AG04449 (cell line): Measurements from ENCODE around the gene MRAP2.

Experiments used
- CTCF ChIA-PET: fragments of 350-600 bp; formaldehyde crosslinking; extraction: SDS; loops from one replicate; lab custom pipeline; 2021; ENCODE audit warnings: antibody characterized with exemption; lab: Yijun Ruan, JAX
- POLR2A ChIA-PET: fragments of 400-600, 350-600 bp; formaldehyde crosslinking; extraction: SDS; loops from one replicate; lab custom pipeline; 2020; ENCODE audit warnings: antibody characterized with exemption, inconsistent platforms; lab: Yijun Ruan, JAX
- DNase-seq: peaks from one replicate; pipeline ENCODE4 v3.0.0-alpha.2; 2010; ENCODE audit warnings: low read depth, low spot score
- H3K4me3 ChIP-seq: 2 replicates; pipeline ENCODE4 v1.5.1; 2011; ENCODE audit warnings: low read depth, mild to moderate bottlenecking, control low read depth, low read length
- TF ChIP-seq, protein P1 (sequence below): IDR thresholded peaks from one replicate; pipeline ENCODE4 v1.5.1; 2011; ENCODE audit warnings: mild to moderate bottlenecking, moderate library complexity, low read length, control low read depth, inconsistent platforms; ENCODE audit not compliant: insufficient read depth; ENCODE audit errors: missing control alignments

Gene MRAP2, protein sequence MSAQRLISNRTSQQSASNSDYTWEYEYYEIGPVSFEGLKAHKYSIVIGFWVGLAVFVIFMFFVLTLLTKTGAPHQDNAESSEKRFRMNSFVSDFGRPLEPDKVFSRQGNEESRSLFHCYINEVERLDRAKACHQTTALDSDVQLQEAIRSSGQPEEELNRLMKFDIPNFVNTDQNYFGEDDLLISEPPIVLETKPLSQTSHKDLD

DNA sequence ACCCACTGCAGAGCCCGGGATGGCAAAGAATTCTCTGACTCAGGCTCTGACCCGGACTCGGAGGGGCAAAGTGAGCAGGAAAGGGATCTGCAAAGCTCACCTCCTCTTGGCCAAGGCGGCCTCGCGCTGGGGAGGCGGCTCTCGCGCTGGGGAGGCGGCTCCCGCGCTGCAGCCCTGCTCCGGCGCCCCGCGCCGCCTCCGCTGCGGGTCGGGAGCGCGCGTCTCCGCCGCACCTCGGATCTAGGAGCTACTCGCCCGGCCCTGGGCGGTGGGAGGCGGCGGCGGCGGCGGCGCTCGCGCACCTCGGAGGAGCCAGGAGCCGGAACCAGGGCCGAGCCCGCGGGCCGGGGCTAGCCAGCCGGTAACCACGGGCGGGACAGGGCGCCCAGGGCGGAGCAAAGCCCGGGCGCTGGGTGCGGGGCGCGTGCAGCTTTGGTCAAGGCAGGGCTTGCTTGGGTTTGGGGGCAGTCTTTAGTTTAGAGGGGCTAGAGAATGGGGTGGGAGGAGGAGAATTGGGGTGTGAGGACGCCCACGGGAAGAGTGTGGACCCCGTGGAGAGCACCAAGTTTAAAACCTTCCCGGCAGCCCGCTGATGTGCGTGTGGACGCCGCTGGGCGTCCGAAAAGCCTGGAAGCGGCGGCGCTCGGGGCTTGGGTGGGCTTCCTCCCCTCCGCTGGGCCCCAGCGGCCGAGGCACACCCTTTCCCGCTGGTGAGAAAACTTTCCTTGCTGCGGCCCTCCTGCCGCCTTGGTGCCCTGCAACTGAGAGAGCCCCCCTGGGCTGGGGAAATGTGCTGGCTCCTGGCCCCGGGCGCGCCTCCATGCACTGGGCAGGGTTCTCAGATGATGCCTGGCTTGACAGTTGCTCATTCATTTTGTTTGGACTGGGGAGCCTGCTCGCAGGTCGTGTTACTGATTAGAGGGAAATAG is at the start of gene MRAP2:
TSS of gene MRAP2 (plus strand) at position 250 of the 929 bp plus-strand sequence. CDS start 21,547 bp downstream, outside the sequence.
- H3K4me3 ChIP-seq, result peak within 1 kb of the TSS; percentile 57
- POLR2A ChIA-PET, result interaction anchor here (1.2 kb wide), 1 partner anchor 117 kb away, joined by 4 read pairs; no protein-coding TSS in a partner anchor
- no peak for DNase-seq
- TF ChIP-seq, protein P1, sequence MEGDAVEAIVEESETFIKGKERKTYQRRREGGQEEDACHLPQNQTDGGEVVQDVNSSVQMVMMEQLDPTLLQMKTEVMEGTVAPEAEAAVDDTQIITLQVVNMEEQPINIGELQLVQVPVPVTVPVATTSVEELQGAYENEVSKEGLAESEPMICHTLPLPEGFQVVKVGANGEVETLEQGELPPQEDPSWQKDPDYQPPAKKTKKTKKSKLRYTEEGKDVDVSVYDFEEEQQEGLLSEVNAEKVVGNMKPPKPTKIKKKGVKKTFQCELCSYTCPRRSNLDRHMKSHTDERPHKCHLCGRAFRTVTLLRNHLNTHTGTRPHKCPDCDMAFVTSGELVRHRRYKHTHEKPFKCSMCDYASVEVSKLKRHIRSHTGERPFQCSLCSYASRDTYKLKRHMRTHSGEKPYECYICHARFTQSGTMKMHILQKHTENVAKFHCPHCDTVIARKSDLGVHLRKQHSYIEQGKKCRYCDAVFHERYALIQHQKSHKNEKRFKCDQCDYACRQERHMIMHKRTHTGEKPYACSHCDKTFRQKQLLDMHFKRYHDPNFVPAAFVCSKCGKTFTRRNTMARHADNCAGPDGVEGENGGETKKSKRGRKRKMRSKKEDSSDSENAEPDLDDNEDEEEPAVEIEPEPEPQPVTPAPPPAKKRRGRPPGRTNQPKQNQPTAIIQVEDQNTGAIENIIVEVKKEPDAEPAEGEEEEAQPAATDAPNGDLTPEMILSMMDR, result no peak
- CTCF ChIA-PET, result interaction anchor here (1.3 kb wide), 1 partner anchor 18 kb away, joined by 3 read pairs; no protein-coding TSS in a partner anchor

DNA sequence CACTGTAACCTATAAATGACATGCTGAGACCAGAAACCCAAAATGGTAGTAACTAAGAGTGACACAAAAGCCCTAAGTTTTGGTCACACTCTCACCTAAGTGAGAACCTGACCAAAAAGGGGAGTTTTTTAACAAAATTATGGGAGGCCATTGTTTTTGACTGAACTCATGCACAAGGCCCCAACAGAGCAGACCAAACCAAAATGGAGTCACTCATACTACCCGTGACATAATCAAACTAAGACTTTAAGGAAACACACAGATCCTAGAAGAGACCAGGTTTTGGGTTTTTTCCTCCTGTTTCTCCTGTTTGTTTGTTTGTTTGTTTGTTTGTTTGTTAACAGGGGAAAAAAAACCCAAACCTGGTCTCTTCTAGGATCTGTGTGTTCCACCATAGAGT is 49.2 kb upstream of the MRAP2 start:
- CTCF ChIA-PET, result no interaction called here
- no peak overlapping the region for H3K4me3 ChIP-seq
- POLR2A ChIA-PET, result no interaction called here
- DNase-seq, result no peak
- TF ChIP-seq, protein P1, result no peak

DNA sequence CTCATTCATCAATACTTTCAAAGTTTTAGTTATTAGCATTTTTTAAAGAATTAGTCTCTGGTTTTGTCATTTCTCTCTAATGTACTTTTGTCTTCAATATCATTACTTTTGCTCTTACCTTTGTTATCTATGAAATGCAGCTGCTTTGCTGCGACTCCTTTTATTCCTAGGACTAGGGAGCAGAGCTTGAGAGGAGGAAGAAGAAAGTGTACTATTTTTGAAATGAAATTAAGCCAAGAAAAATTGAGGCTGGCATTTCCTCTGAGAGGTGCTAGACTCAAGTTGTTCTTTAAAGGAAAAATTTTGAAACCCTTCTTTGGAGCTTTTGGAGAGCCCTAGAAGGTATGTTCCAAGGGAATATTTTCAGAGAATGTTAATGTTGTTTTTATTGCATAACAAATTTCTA is 48.3 kb upstream of the MRAP2 start:
- POLR2A ChIA-PET, result no interaction called here

DNA sequence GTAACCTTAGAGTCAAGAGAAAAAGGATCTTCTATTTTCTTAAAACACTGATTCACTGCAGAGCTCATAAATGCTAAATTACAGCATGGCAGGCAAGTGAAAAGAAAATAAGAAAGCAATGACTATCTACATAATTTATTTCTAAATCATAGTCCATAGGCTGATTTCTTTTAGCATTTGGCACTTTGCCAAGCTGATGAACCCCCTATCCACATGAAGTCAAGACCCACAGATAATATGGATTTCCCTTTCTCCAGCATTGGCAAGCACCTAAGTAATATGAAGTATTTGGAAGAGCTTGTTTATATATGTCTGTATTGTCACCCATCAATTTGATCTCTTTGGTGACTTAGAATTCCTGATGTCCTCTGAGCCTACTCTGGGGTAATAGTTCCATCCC is 47.9 kb upstream of the MRAP2 start:
- ChIA-PET POLR2A (no interaction called here), CTCF (no interaction called here)
- TF ChIP-seq, protein P1, result no peak
- no peak for DNase-seq
- H3K4me3 ChIP-seq, result no peak overlapping the region

More for the DNA sequence above, 48.3 kb upstream of the MRAP2 start:
- CTCF ChIA-PET, result no interaction called here
- no peak for DNase-seq
- TF ChIP-seq, protein P1, result no peak
- H3K4me3 ChIP-seq, result no peak overlapping the region

DNA sequence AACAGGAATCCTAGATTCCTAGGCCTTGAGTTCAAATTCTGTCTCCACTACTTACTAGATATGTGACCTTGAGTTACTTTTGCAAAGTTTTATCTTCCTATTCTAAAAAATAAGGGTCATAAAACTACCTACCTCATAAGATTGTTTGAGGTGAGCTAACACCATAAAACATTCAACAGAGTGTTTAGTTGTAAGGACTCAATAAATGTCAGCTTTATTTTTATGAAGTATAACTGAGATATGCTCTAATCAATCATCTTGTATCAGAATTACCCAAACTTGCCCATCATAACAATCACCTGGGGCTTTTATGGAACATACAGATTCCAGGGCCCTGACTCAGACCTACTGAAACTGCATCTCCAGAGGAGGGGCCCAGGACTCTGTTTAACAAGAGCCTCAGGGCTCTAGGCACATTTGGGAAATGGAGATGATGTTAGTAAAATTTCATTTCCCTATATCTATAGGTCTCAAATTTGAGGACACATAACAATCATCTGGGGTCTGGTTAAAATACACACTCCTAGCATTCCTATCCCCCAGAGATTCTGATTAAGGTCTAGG is 35.5 kb upstream of the MRAP2 start:
- H3K4me3 ChIP-seq, result no peak overlapping the region
- TF ChIP-seq, protein P1, result no peak
- ChIA-PET POLR2A (no interaction called here), CTCF (no interaction called here)
- DNase-seq, result no peak

DNA sequence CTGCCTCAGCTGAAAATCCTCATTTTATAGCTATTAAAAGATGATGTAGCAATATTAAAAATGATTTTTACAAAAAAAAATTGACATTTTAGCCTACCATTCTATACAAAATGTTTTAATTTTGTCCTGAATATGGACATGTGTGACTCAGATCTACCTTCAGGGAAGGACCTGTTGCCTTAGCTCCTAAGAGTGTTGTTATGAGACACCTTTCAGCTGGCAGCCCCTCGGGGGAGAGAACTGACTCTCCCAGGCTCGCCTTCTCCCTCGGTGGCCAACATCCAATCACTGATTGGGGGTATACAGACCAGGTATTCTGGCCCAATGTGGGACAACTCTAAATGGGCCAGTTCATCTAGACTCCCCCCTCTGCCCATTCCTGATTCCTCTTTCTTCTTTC is 32.5 kb upstream of the MRAP2 start:
- CTCF ChIA-PET, result no interaction called here
- no peak overlapping the region for H3K4me3 ChIP-seq
- POLR2A ChIA-PET, result no interaction called here
- TF ChIP-seq, protein P1, result no peak
- no peak for DNase-seq
